ENCODE measurements around the gene RIPOR3.

- TF ChIP-seq CTCF (IDR thresholded peaks at IDR 0.05; ENCODE audit: low read depth, low read length) (no peak), EZH2phosphoT487 (IDR thresholded peaks at IDR 0.05; ENCODE audit: low read depth) (no peak)
Observed at GRCh38 chr20:50584687-50585086, 106.7 kb downstream of the RIPOR3 start.

Measured in OCI-LY3 (cell line).